HG03159 (cell line): ENCODE measurements around the gene LHFPL2.

Experiments
- ATAC-seq: cut with Tn5 transposase; IDR thresholded peaks from one replicate; pipeline ENCODE4 v1.9.1; 2021; ENCODE audit warnings: mild to moderate bottlenecking, moderate library complexity; ENCODE audit not compliant: unreplicated experiment

Gene LHFPL2

GRCh38 chr5:78509145-78509865 is 139.3 kb downstream of the LHFPL2 start:
- no peak for ATAC-seq

DNA sequence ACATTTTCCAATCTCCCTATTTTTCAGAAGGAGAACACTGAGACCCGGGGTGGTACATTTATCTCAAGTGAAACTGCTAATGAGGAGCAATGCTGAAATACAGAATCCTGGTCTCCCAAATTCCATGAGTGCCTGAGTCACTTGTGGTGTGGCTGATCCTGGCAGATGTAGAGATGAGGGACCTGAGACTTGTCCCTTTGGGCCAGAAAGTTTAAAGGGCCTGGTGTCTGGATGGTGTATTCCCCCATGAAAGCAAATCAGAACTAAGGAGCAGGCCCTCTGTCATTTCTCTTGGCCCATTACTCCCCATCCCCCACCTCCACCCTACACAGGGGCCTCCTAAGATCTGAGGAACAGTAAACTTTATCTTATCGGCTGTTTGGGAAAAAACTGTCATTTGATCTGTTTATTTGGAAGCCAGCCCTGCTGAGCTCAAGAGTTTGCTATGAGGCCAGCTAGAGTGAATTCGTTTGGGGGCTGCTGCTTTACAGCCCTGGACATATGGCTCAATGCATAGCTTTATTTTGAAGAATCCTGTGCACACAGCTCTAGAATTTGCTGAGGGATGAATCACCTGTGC is 140.3 kb downstream of the LHFPL2 start:
- no peak for ATAC-seq

GRCh38 chr5:78507531-78507930 is 141.0 kb downstream of the LHFPL2 start:
- no peak for ATAC-seq

DNA sequence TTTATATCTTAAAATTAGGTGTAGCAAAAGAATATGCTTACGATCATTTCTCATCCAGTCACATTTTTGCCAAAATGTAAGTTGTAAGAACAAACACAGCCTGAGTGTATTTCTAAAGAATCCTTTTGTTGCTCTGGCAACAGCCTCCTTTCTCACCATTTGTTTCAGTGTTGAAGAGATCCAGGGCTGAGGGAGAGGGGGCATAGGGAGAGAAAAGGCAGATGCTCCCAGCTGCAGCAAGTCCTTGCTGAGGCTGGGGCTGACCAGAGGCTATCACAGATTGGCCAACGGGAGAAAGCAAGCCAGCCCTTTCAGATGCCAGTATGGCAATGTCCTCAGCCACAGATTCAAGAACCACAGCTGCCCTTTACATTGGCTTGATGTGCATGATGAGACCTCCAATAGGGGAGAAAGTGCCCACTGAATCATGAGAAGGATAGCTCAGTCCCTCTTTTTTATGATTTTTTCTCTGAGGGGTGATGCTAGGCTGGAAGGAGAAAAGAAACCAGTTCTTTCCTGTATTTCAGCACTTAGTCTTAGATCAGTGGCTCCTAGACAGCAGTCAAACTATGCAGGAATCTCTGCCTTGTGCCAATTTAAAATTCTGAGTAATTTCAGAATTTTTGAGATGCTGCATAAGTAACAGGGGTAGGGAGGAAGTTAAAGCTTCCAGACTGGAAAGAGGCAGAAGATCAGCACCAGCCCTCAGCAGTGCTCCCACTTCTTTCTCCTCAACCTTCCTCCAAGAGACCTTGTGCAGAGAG is 142.1 kb downstream of the LHFPL2 start:
- no peak for ATAC-seq

DNA sequence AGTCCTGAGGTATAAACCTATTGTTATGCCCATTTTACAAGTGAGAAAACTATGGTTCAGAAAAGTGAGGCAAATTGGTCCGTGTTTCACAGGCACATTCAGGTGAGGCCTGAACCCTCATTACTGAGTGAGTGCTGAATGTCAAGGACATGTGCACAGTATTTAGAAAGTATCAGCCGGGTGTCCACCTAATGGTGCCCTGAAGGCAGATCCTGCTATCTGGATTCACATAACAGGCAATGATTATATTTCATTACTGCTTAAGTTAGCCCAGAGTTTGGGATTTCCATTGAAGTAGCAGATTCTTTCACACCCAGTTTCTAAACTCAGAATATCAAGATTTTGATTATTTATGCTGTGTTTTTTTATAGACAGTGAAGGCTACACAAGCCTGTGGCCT is 142.7 kb downstream of the LHFPL2 start:
- no peak for ATAC-seq

DNA sequence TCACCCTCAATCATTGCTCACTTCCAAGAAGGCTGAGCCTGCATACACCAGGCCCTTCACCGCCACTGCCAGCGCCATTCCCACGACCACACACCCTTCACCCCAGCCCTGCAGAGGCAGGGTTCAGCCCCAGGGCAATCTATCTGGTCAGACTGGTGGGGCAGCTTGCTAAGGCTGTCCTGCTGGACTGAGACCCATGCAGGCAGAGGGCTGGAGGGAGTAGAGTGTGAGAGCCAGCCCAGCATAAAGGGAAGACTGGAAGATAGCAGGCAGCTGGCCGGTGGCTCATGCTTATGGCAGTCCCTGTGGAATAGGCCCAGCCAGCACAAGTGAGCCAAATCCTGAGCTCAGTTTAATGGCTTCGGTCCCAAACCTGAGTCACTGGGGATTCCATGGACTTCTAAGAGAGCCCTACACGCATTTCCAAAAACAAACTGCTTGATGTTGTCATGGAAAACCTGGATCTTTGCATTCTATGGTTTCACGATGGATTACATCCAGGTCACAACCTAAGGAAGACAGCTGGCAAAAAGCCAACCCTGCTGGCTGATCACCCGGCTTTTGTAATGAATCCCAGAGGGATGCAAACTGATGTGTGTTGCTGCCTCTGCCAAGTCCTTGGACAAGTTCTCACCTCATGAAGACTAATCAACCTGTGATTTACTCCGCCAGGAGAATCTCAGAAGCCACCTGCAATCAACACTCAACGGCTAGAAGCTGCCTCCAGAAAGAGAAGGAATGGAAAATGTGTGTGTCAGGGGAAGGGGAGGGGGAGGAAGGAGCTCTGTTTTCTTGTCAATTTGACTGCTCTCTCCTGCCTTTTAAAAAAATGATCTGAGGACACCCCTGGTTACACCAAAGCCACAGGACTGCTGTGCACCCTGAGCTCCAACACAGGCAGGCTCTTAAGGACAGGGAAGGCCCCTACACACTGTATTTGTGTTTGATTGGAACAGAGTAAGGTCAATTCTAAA is 143.6 kb downstream of the LHFPL2 start:
- ATAC-seq = no peak

- no peak for ATAC-seq
These were observed 144.5 kb downstream of the LHFPL2 start for GRCh38 chr5:78503958-78504653.

DNA sequence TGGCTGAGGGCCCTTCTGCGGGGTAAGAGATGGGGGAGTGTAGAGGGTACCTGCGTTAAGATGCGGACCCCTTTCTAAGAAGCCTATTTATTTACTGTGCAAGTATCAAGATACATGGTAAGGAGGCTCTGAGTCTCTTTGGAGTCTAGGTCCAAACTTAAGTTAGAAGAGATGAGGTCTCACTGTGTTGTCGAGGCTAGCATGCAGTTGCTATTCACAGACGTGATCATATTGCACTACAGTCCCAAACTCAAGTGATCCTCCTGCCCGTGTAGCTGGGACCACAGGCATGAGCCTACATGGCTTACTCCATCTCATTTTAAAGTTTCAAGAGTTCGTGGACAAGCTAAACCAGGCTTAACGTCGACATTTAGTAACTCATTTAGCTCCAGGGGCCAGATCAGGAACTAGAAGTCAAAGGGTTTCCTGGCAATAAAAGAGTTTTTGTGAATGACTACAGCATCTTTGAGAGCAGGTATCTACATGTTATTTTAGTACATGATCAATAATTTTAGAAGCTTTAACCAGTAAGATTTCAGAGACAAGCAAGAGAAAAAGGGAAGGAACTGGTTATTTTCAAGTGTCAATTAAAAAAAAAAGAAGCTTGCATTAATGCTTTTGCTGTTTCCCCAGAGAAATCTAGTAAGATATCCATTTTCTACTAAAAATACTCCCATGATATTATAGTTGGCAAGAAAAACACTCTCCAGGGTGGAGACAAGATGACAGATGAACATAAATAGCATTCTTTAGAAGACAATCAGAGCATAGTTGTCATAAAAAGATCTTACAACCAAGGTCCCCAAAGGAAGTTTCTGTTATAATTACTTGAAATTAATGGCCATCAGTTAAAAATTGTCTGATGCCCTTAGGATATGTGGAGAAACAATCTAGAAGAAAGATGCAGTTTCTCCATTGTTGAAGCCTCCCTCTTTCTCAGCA is 146.9 kb downstream of the LHFPL2 start:
- no peak for ATAC-seq

DNA sequence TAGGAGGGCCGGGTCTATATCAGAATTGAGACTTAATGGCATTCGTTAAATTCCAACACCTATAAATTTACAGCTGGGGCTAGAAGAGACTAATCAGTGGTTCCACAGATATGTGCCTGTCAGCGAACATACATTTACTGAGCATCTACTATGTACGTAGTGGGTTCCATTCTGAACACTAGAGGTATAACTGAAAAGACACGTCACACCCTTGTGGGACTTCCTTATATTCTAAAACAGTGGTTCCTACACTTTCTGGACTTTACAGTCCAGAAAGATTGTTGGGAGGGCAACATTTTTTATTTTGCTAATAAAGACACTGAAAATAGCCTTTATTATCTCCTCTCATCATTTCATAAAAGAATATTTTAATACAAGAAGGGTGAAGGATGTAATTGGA is 147.7 kb downstream of the LHFPL2 start:
- ATAC-seq = no peak

- ATAC-seq = no peak
These were observed 148.5 kb downstream of the LHFPL2 start for GRCh38 chr5:78500028-78500427.

DNA sequence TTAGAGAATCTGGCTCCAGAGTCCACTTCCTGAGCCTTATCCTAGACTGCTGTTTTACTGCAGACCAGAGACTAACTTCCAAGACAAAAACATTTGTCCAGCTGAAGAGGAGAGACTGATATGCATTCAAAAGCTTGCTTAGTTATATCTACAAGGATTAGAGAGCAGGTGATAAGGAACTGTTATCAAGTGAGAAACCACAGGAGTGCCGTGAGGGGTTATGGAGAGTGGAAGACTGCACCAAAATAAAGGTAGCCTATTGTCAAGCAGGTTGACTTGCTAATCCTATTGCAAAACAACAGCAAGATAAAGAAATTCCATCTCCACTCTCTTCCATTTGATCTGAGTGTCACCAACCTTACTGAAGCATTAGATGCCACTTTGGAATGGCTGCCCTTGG is 149.1 kb downstream of the LHFPL2 start:
- no peak for ATAC-seq

- no peak for ATAC-seq
These were observed 150.7 kb downstream of the LHFPL2 start for GRCh38 chr5:78497573-78498533.

DNA sequence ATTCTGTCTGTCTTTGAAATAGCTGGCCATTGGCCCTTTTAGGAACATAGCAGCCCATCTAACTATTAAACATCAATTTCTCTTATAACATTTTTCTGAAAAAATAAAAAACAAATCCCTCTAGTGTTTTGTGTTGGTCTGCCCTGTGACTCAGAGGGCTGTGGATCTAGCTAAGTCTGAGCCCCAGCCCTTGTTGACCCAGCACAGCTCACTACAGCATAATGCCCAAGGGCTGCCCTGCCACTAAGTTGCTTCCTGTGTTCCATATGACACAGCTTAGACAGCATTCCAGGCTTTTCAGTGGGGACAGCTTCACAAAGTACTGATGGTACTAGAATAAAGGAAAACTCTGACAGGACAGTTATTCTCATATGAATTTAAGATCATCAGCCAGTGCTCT is 152.2 kb downstream of the LHFPL2 start:
- no peak for ATAC-seq

DNA sequence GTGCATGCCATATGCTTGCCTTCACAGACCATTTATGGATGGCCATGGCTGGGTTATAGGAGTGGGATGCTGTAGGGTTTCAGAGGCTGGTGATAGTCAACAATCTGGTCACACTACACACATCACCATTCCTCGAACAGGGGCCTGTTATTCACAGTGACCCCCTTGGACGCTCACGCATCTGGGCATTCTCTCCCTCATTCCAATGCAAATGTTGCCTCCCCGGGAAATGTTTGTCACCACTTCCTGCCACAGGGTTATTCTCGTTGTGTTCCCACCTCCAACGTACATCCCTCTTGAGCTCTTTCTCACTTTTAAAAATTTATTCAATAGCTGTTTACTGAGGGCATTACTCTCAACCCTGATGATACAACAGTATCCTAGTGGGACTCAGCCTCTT is 152.8 kb downstream of the LHFPL2 start:
- no peak for ATAC-seq

GRCh38 chr5:78492650-78493049 is 155.9 kb downstream of the LHFPL2 start:
- ATAC-seq = no peak

- no peak for ATAC-seq
These were observed 156.3 kb downstream of the LHFPL2 start for GRCh38 chr5:78492224-78492623.

DNA sequence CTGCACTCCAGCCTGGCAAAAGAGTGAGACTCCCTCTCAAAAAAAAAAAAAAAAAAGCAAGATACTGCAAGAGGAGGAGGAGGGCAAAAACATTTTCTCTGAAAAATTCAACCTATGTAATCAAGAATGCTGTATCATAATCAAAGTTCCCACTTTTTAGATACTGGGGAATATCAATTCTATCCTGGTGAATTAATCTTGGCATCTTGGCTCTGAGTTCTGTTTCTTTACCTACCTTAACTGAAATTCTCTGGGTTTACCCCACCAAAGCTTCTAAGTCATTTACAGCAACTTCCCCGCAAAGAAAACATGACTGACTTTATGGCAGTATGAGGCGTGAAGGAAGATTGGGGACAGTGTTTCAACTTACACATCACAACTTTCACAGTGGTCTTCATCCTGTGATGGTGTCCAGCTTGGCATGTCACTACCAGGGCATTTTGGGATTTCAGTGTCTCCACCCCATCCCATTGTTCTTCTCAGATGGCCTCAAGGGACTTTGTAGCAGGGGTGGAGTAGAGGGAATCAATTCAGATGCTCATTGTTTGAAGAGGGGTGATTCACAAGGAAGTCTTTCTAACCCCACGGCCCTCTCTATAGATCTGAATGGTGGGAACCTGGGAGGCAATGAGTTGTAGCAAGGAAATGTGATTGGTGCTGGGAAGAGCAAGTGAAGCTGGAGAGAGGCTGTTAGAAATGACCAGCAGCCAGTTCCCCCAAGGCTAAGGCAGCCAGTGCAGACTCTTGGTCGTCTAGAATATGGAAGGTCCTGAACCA is 157.7 kb downstream of the LHFPL2 start:
- no peak for ATAC-seq
